ENCODE results near the gene KAZN.

GRCh38 chr1:14939527-14940284 lies 341.2 kb downstream of the KAZN start:
- TF ChIP-seq TARDBP (IDR thresholded peaks at IDR 0.05) = no peak
- TF ChIP-seq SUZ12 (IDR thresholded peaks at IDR 0.05) = no peak
- no peak for TF ChIP-seq FOXM1 (IDR thresholded peaks at IDR 0.05; ENCODE audit: borderline replicate concordance)
- no peak for TF ChIP-seq BHLHE40 (IDR thresholded peaks at IDR 0.05; ENCODE audit: borderline replicate concordance)
- no peak for TF ChIP-seq ARNT (IDR thresholded peaks at IDR 0.05)
- no peak for TF ChIP-seq SP1 (IDR thresholded peaks at IDR 0.05)
- TF ChIP-seq L3MBTL2 (conservative IDR thresholded peaks at IDR 0.05) = no peak
- no peak for TF ChIP-seq LEF1 (IDR thresholded peaks at IDR 0.05; ENCODE audit: borderline replicate concordance)
- no peak for TF ChIP-seq FOXK2 (IDR thresholded peaks at IDR 0.05)
- TF ChIP-seq ELF4 (IDR thresholded peaks at IDR 0.05) = no peak

Data from HEK293T (cell line).